ENCODE measurements around the gene RAPGEF6.

The RAPGEF6 gene

GRCh38 chr5:131579917-131580671, 54.9 kb downstream of the RAPGEF6 start:
- no peak for DNase-seq (ENCODE audit: low read depth)
- TF ChIP-seq, protein P1, sequence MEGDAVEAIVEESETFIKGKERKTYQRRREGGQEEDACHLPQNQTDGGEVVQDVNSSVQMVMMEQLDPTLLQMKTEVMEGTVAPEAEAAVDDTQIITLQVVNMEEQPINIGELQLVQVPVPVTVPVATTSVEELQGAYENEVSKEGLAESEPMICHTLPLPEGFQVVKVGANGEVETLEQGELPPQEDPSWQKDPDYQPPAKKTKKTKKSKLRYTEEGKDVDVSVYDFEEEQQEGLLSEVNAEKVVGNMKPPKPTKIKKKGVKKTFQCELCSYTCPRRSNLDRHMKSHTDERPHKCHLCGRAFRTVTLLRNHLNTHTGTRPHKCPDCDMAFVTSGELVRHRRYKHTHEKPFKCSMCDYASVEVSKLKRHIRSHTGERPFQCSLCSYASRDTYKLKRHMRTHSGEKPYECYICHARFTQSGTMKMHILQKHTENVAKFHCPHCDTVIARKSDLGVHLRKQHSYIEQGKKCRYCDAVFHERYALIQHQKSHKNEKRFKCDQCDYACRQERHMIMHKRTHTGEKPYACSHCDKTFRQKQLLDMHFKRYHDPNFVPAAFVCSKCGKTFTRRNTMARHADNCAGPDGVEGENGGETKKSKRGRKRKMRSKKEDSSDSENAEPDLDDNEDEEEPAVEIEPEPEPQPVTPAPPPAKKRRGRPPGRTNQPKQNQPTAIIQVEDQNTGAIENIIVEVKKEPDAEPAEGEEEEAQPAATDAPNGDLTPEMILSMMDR (IDR thresholded peaks at IDR 0.05; ENCODE audit: insufficient read depth, low read depth, low read length, missing control alignments) = no peak
- H3K4me3 ChIP-seq (ENCODE audit: low read depth, low read length) = no peak overlapping the region

GRCh38 chr5:131575660-131576227, 59.3 kb downstream of the RAPGEF6 start:
- no peak for DNase-seq (ENCODE audit: low read depth)
- TF ChIP-seq, protein P1 (IDR thresholded peaks at IDR 0.05; ENCODE audit: insufficient read depth, low read depth, low read length, missing control alignments) = no peak
- no peak overlapping the region for H3K4me3 ChIP-seq (ENCODE audit: low read depth, low read length)

DNA sequence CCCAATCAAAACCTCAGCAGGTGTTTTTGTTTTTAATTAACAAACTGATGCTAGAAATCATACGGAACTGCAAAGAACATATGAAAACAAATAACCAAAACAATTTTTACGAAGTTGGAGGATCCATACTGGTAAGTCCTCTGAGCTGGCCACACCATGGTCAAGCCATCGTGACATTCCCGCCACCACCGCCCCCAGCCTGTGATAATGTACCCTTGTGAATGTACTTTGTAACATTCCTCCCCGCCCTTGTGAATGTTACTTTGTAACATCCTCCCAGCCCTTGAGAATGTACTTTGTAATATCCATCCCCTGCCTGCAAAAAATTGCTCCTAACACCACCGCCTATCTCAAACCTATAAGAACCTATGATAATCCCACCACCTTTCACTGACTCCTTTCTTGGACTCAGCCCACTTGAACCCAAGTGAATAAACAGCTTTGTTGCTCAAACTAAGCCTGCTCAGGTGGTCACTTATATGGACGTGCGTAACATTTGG, 63.3 kb downstream of the RAPGEF6 start:
- DNase-seq (ENCODE audit: low read depth) = no peak

GRCh38 chr5:131570757-131571156, 64.3 kb downstream of the RAPGEF6 start:
- TF ChIP-seq, protein P1 (IDR thresholded peaks at IDR 0.05; ENCODE audit: insufficient read depth, low read depth, low read length, missing control alignments) = no peak
- H3K4me3 ChIP-seq (ENCODE audit: low read depth, low read length) = no peak overlapping the region
- no peak for DNase-seq (ENCODE audit: low read depth)

More for the DNA sequence above, 63.3 kb downstream of the RAPGEF6 start:
- TF ChIP-seq, protein P1 (IDR thresholded peaks at IDR 0.05; ENCODE audit: insufficient read depth, low read depth, low read length, missing control alignments) = no peak
- no peak overlapping the region for H3K4me3 ChIP-seq (ENCODE audit: low read depth, low read length)

DNA sequence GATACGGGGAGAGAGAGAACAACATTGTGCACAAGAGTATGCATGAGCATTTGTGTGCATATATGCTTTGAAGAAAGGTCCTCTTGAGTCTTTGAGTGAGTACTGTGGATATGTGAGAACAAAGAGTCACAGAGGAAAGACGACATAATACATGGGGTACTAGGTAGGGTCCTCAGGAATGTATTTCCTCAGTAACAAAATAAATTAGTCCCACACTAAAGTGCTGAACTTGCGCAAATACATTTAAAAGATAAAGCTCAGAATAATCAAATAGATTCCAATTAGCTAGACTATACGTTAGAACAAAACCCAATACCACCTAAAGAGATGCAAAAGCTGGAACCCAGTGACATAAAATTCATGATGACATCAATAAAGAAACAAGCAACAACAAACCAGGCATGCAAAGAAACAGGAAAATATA, 70.8 kb downstream of the RAPGEF6 start:
- no peak for DNase-seq (ENCODE audit: low read depth)
- H3K4me3 ChIP-seq (ENCODE audit: low read depth, low read length) = no peak overlapping the region
- TF ChIP-seq, protein P1 (IDR thresholded peaks at IDR 0.05; ENCODE audit: insufficient read depth, low read depth, low read length, missing control alignments) = no peak

DNA sequence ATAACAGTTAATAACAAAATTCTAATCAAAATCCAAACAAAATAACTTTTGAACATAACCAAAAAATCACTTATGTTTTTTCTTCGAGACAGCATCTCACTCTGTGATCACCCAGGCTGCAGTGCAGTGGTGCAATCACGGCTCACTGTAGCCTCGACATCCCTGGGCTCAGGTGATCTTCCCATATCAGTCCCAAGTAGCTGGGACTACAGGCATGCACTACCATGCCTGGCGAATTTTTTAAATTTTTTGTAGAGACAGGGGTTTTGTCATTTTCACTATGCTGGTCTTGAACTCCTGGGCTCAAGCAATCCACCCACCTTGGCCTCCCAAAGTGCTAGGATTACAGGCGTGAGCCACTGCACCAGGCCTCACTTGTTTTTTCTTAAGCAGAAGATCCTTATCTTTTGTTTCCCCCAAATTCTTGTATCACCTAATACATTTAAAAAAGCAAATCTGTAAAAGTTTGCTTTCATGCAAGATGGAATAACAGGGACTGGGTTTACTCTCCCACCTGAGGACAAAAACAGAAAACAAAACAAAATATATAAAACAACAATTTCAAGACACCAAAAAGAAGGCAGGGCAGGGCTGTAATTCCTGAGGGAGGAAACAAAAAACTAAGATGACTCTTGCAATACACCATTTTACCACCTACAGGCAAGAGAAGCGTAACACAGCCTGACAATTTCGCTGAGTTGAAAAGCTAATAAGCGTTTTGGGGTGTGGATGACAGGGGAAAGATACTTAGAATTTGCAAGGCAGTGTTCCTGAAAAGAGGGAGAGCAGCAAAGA, 71.4 kb downstream of the RAPGEF6 start:
- DNase-seq (ENCODE audit: low read depth) = no peak
- TF ChIP-seq, protein P1 (IDR thresholded peaks at IDR 0.05; ENCODE audit: insufficient read depth, low read depth, low read length, missing control alignments) = no peak
- no peak overlapping the region for H3K4me3 ChIP-seq (ENCODE audit: low read depth, low read length)
